OCI-LY7 (cell line): ENCODE data around the gene ALDH3B1.

ENCODE experiments used
- EZH2phosphoT487 ChIP-seq: fragments of 200-600 bp; sonication (generic); IDR thresholded peaks from 2 replicates; pipeline ENCODE4 v1.6.1; 2018; ENCODE audit warnings: low read depth, borderline replicate concordance, mild to moderate bottlenecking, mixed run types, antibody characterized with exemption, low read length, moderate library complexity, mixed read lengths
- TF ChIP-seq, protein P1 (sequence below): fragments of 200-600 bp; sonication (generic); conservative IDR thresholded peaks from 2 replicates; pipeline ENCODE4 v1.5.1; 2014; ENCODE audit warnings: mild to moderate bottlenecking, antibody characterized with exemption, low read length, moderate library complexity, mixed read lengths

DNA sequence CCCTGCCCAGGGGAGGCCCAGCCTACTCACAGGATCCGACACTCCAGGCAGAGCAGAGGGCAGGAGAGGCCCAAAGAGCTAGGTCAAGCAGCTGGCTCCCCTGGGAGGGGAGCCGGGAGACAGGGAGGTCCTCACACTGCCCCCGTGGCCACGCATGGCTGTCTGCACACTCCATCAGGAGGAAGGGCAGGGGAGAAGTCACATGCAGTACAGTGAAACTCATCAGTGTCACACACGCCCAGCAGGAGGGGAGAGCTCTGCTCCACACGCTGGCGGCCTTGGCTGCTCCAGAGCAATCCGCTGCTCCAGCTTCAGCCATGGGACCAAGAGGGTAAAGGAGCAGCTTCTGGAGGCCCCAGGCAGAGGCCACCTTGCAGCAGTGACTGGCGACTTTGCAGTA, 43.0 kb downstream of the ALDH3B1 start:
- TF ChIP-seq, protein P1, sequence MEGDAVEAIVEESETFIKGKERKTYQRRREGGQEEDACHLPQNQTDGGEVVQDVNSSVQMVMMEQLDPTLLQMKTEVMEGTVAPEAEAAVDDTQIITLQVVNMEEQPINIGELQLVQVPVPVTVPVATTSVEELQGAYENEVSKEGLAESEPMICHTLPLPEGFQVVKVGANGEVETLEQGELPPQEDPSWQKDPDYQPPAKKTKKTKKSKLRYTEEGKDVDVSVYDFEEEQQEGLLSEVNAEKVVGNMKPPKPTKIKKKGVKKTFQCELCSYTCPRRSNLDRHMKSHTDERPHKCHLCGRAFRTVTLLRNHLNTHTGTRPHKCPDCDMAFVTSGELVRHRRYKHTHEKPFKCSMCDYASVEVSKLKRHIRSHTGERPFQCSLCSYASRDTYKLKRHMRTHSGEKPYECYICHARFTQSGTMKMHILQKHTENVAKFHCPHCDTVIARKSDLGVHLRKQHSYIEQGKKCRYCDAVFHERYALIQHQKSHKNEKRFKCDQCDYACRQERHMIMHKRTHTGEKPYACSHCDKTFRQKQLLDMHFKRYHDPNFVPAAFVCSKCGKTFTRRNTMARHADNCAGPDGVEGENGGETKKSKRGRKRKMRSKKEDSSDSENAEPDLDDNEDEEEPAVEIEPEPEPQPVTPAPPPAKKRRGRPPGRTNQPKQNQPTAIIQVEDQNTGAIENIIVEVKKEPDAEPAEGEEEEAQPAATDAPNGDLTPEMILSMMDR: no peak
- no peak for TF ChIP-seq EZH2phosphoT487
